HepG2 (cell line): Measurements from ENCODE around the gene PHAX. TPM values are rescaled to one million over a fixed set of nuclear protein-coding genes. Genes with fewer than 3 reads are reported as not detected.

Experiments
- BRF2 ChIP-seq: sonication (generic); formaldehyde crosslinking; IDR thresholded peaks from 2 replicates; pipeline ENCODE4 v1.8.1; 2022; ENCODE audit warnings: mild to moderate bottlenecking, missing genetic modification reagents
- CHCHD3 ChIP-seq: sonication (generic); formaldehyde crosslinking; IDR thresholded peaks from 2 replicates; pipeline ENCODE4 v1.8.0; 2022; ENCODE audit warnings: mild to moderate bottlenecking, missing genetic modification reagents, moderate library complexity
- HIVEP1 ChIP-seq: sonication (generic); formaldehyde crosslinking; IDR thresholded peaks from 2 replicates; pipeline ENCODE4 v1.4.0; 2020; ENCODE audit warnings: mild to moderate bottlenecking, missing genetic modification reagents
- HNRNPL ChIP-seq: fragments of 200-400 bp; formaldehyde crosslinking; IDR thresholded peaks from 2 replicates; pipeline ENCODE4 v1.6.1; 2017; ENCODE audit warnings: mild to moderate bottlenecking, low read depth, low read length
- MED8 ChIP-seq: sonication (generic); formaldehyde crosslinking; IDR thresholded peaks from 2 replicates; pipeline ENCODE4 v1.8.1; 2023; ENCODE audit warnings: mild to moderate bottlenecking, missing genetic modification reagents; ENCODE audit not compliant: insufficient replicate concordance
- MNT ChIP-seq: fragments of 450-650 bp; IDR thresholded peaks from 2 replicates; pipeline ENCODE4 v1.6.1; 2016
- RCOR2 ChIP-seq: IDR thresholded peaks from 2 replicates; pipeline ENCODE4 v1.6.1; 2016; ENCODE audit warnings: missing biosample characterization, missing genetic modification reagents
- TFAP4 ChIP-seq: sonication (generic); IDR thresholded peaks from 2 replicates; pipeline ENCODE4 v1.6.1; 2016; ENCODE audit warnings: low read depth, borderline replicate concordance
- TOE1 ChIP-seq: sonication (generic); formaldehyde crosslinking; IDR thresholded peaks from 2 replicates; pipeline ENCODE4 v1.4.0; 2020; ENCODE audit warnings: mild to moderate bottlenecking, missing genetic modification reagents
- U2AF1 ChIP-seq: fragments of 200-400 bp; formaldehyde crosslinking; optimal IDR thresholded peaks from 2 replicates; pipeline ENCODE3; 2017; ENCODE audit warnings: mild to moderate bottlenecking, low read depth, low read length
- ZBTB2 ChIP-seq: sonication (generic); formaldehyde crosslinking; IDR thresholded peaks from 2 replicates; pipeline ENCODE4 v1.8.0; 2022; ENCODE audit warnings: low read depth, missing genetic modification reagents
- ZGPAT ChIP-seq: IDR thresholded peaks from 2 replicates; pipeline ENCODE4 v1.6.1; 2016; ENCODE audit warnings: mild to moderate bottlenecking
- ZIK1 ChIP-seq: sonication (generic); formaldehyde crosslinking; IDR thresholded peaks from 2 replicates; pipeline ENCODE4 v1.5.0; 2020; ENCODE audit warnings: mild to moderate bottlenecking, low read depth, missing genetic modification reagents, borderline replicate concordance
- ZNF263 ChIP-seq: sonication (generic); formaldehyde crosslinking; IDR thresholded peaks from 2 replicates; pipeline ENCODE4 v1.4.0; 2020; ENCODE audit warnings: missing genetic modification reagents
- ZNF329 ChIP-seq: sonication (generic); formaldehyde crosslinking; IDR thresholded peaks from 2 replicates; pipeline ENCODE4 v1.9.0; 2021; ENCODE audit warnings: low read depth, mild to moderate bottlenecking, missing genetic modification reagents
- ZNF362 ChIP-seq: sonication (generic); formaldehyde crosslinking; IDR thresholded peaks from 2 replicates; pipeline ENCODE4 v1.4.0; 2020; ENCODE audit warnings: missing genetic modification reagents, mild to moderate bottlenecking, borderline replicate concordance
- ZNF644 ChIP-seq: IDR thresholded peaks from 2 replicates; pipeline ENCODE4 v1.6.1; 2016; ENCODE audit warnings: low read depth
- ZNF782 ChIP-seq: sonication (generic); formaldehyde crosslinking; IDR thresholded peaks from 2 replicates; pipeline ENCODE4 v1.4.0; 2020; ENCODE audit warnings: missing genetic modification reagents, mild to moderate bottlenecking, borderline replicate concordance
- ZNF784 ChIP-seq: sonication (generic); formaldehyde crosslinking; IDR thresholded peaks from 2 replicates; pipeline ENCODE4 v1.5.1; 2020; ENCODE audit warnings: missing genetic modification reagents, mild to moderate bottlenecking, borderline replicate concordance
- ZNF878 ChIP-seq: sonication (generic); formaldehyde crosslinking; IDR thresholded peaks from 2 replicates; pipeline ENCODE4 v1.8.1; 2023; ENCODE audit warnings: mild to moderate bottlenecking, missing genetic modification reagents, moderate library complexity
- polyA plus RNA-seq, 8 experiments: library from polyadenylated mRNA; depleted of rRNA in 3 of 8; stranded (reverse) in 7 of 8; unstranded in 1 of 8; fragments of >200 nt; fragmentation: Illumina TruSeq in 4 of 8; extraction: Trizol in 4 of 8; gene quantifications; 2 replicates each; pipeline versions ENCODE4 v1.2.1 to v1.2.3, GENCODE V29; 2011 to 2016; ENCODE audit warnings: low read depth in 4 of 8, missing spikeins in 1 of 8, mixed read lengths in 1 of 8; ENCODE audit not compliant: insufficient read depth in 1 of 8
- total RNA-seq, 5 experiments: library from RNA; depleted of rRNA; stranded (reverse); fragments of >200 nt; fragmentation: Illumina TruSeq; extraction: Trizol; gene quantifications; 2 replicates each; pipeline ENCODE4 v1.2.3, GENCODE V29; 2016; ENCODE audit warnings: low read depth in 1 of 5

PHAX gene
- total and polyA plus RNA-seq, 2 of the 13 experiments (the other 11 are each of a cell fraction or from before 2014, with no cell fraction given): 20.0 to 59.7 TPM

- peak; percentile 83; the same call in 1 of the 2 replicates for TF ChIP-seq ZNF329 (CRISPR knock-in tag)
- TF ChIP-seq ZNF878 (CRISPR knock-in tag): no peak; the same call in 1 of the 2 replicates
- TF ChIP-seq HIVEP1 (CRISPR knock-in tag): 0 out of 2 replicates have a peak, but pooled peaks have one; percentile 53
- TF ChIP-seq ZNF362: peak; percentile 42; the same call in 1 of the 2 replicates
- TF ChIP-seq ZBTB2 (CRISPR knock-in tag): no peak; the same call in 1 of the 2 replicates
- TF ChIP-seq TOE1 (CRISPR knock-in tag): peak; percentile 79
- TF ChIP-seq ZNF263 (CRISPR knock-in tag): peak; percentile 83
- TF ChIP-seq CHCHD3 (CRISPR knock-in tag): no peak
- no peak for TF ChIP-seq ZIK1
- TF ChIP-seq MNT: no peak
- TF ChIP-seq HNRNPL: 0 out of 2 replicates have a peak, but pooled peaks have one; percentile 31
- TF ChIP-seq ZNF644 (CRISPR knock-in tag): peak; percentile 44; the same call in 1 of the 2 replicates
- peak; percentile 57; the same call in 1 of the 2 replicates for TF ChIP-seq ZNF782 (CRISPR knock-in tag)
- peak; percentile 62; the same call in 1 of the 2 replicates for TF ChIP-seq BRF2 (CRISPR knock-in tag)
- peak; percentile 78; the same call in 1 of the 2 replicates for TF ChIP-seq ZNF784 (CRISPR knock-in tag)
- TF ChIP-seq MED8 (CRISPR knock-in tag): no peak
- no peak for TF ChIP-seq RCOR2 (CRISPR knock-in tag)
- peak; percentile 81; the same call in 1 of the 2 replicates for TF ChIP-seq ZGPAT (CRISPR knock-in tag)
- TF ChIP-seq U2AF1: peak; percentile 47
- TF ChIP-seq TFAP4: peak; percentile 66
These were observed 5.8 kb upstream of the PHAX start, which contains the start of gene ALDH7A1 (continued) for GRCh38 chr5:126594748-126595485.
